ENCODE measurements around the gene PRODH2. TPM values are rescaled to one million over a fixed set of nuclear protein-coding genes. Genes with fewer than 3 reads are reported as not detected.
"Not testable (repeated sequence)": the region's sequence is repeated elsewhere in the genome, so short reads cannot be mapped to it uniquely, and the experiment has no call there.

The PRODH2 gene
- polyA plus RNA-seq, 2 of the 4 experiments (the other 2 are of a cell fraction): 0.92 to 1.0 TPM

DNA sequence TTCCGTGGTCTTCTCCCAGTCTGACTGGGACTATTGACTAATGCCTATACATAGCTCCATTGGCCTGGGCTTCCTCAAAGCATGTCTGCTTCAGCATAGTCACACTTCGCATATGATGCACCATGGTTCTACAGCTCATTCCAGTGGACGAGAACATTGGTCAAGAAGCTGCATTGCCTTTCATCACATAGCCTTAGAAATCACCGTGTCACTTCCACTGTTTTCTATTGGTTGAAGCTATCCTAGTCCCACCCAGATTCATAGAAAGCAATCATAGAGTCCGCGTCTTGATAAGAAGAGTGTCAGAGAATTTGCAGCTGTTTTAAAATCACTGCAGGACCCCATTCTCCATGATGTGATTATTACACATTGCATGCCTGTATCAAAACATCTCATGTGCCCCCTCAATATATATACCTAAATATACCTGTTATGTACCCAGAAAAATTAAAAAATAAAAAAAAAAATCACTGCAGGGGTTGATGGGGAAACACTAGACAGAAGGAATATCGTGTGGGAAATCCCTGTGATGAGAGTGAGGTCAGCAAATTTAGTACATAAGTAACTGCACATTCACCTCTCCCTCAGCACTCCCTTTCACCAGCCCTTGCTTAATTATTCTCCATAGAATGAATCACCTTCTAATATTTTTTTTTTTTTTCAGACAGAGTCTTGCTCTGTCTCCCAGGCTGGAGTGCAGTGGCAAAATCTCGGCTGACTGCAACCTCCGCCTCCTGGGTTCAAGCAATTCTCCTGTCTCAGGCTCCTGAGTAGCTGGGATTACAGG, 39.4 kb downstream of the PRODH2 start:
- CTCF ChIA-PET: interaction anchor here (0.8 to 2.3 kb wide), 8 partner anchors 9 to 109 kb away, joined by 3 to 8 read pairs (median 4); partner anchors contain the start of genes PSENEN and U2AF1L4
- ATAC-seq (peak in 1 of 2 experiments; percentile 0; a peak in 1 of 6 replicates), DNase-seq (ENCODE audit: low read depth in 1 of 2, low spot score in 1 of 2) (peak; percentile 68 to 82), FAIRE-seq (no peak)
- POLR2A ChIA-PET: interaction anchor here (0.6 to 1.6 kb wide), 6 partner anchors 12 to 216 kb away, joined by 3 to 10 read pairs (median 4); partner anchors contain the start of genes LIN37, PSENEN and U2AF1L4
- TF ChIP-seq FOSL2 (IDR thresholded peaks at IDR 0.05) (no peak), FOSL2 (CRISPR knock-in tag; IDR thresholded peaks at IDR 0.05) (peak; percentile 62), MAFK (IDR thresholded peaks at IDR 0.05; ENCODE audit: partially characterized antibody) (peak; percentile 81), TFCP2L1 (CRISPR knock-in tag; IDR thresholded peaks at IDR 0.05) (0 out of 2 replicates have a peak, but pooled peaks have one; percentile 12), HEYL (CRISPR knock-in tag; IDR thresholded peaks at IDR 0.05) (no peak), HOXB5 (CRISPR knock-in tag; IDR thresholded peaks at IDR 0.05) (no peak), GATA3 (IDR thresholded peaks at IDR 0.05; ENCODE audit: borderline replicate concordance) (no peak), NFE2L2 (conservative IDR thresholded peaks at IDR 0.05; ENCODE audit: low read length) (peak; percentile 58), EP300 (IDR thresholded peaks at IDR 0.05) (no peak), CHD4 (IDR thresholded peaks at IDR 0.05; ENCODE audit: borderline replicate concordance) (no peak), RARB (CRISPR knock-in tag; IDR thresholded peaks at IDR 0.05) (no peak)
- Histone ChIP-seq H3K4me2 (peak overlapping the region; percentile 45), H3K4me3 (no peak overlapping the region), H3K27ac (peak overlapping the region in 1 of 2 experiments; percentile 3; a peak in 2 of 6 replicates), H3K4me1 (peaks cover 31% of the 10 kb centered on the region), H3K9me3 (no peaks in the 10 kb centered on the region)
- WGBS (ENCODE audit: missing lambda C conversion rate): 59% methylated on average over 9 of the region's 9 CpGs

DNA sequence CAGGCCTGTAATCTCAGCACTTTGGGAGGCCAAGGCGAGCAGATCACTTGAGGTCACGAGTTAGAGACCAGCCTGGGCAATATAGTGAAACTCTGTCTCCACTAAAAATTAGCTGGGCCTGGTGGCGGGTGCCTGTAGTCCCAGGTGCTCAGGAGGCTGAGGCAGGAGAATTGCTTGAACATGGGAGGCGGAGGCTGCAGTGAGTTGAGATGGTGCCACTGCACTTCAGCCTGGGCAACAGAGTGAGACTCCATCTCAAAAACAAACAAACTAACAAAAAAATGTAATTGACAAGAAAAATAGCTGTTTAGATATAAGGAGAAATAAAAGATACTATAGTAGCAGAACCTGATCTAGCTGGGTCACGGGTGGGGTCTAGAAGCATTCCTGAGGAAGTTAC, 40.3 kb downstream of the PRODH2 start:
- not testable (repeated sequence) for H3K27ac ChIP-seq; FAIRE-seq; ATAC-seq; H3K4me2 ChIP-seq; H3K4me3 ChIP-seq; H3K9me3 ChIP-seq; DNase-seq (ENCODE audit: low read depth in 1 of 2, low spot score in 1 of 2)
- ChIA-PET POLR2A (interaction anchor here (0.7 to 1.6 kb wide), 4 partner anchors 15 to 70 kb away, joined by 3 to 10 read pairs (median 6); partner anchors contain the start of genes LIN37, PSENEN and U2AF1L4), CTCF (interaction anchor here (0.7 to 2.3 kb wide), 6 partner anchors 11 to 159 kb away, joined by 3 to 8 read pairs (median 4); partner anchors contain the start of genes PSENEN and U2AF1L4)
- H3K4me1 ChIP-seq: peaks cover 31% of the 10 kb centered on the region
- 93% methylated on average over 5 of the region's 5 CpGs for WGBS (ENCODE audit: missing lambda C conversion rate)

DNA sequence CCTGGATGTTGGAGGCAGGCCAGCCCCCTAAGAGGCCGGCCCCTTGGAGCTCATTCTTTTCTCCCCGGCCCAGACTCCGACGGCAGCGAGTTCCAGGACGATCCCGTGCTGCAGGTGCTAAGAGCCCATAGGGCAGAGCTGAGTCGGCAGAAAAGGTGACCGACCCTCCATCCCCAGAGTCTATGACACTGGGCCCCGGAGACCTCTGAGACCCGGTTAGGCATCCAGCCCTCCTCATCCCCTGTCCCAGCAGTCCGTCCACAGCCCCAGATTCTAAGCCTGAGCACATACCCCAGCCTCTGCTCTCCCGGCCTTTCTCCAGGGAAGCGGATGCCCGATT, 44.6 kb downstream of the PRODH2 start:
- H3K4me1 ChIP-seq: peaks cover 10% of the 10 kb centered on the region
- DNase-seq (ENCODE audit: low read depth in 1 of 2, low spot score in 1 of 2) (no peak), FAIRE-seq (no peak), ATAC-seq (peak in 1 of 2 experiments; percentile 2; a peak in 1 of 6 replicates)
- TF ChIP-seq KDM1A (IDR thresholded peaks at IDR 0.05; ENCODE audit: low read depth) (no peak), MAFK (IDR thresholded peaks at IDR 0.05; ENCODE audit: partially characterized antibody) (peak; percentile 94)
- WGBS (ENCODE audit: missing lambda C conversion rate): 93% methylated on average over 15 of the region's 15 CpGs
- ChIA-PET CTCF (interaction anchor here (1.5 to 2.2 kb wide), 5 partner anchors 23 to 212 kb away, joined by 3 to 6 read pairs (median 6); partner anchors contain the start of genes PSENEN and U2AF1L4), POLR2A (no interaction called here)
- H3K9me3 ChIP-seq: no peaks in the 10 kb centered on the region
- no peak overlapping the region for H3K27ac ChIP-seq
- H3K4me3 ChIP-seq: no peak overlapping the region
- no peak overlapping the region for H3K4me2 ChIP-seq

DNA sequence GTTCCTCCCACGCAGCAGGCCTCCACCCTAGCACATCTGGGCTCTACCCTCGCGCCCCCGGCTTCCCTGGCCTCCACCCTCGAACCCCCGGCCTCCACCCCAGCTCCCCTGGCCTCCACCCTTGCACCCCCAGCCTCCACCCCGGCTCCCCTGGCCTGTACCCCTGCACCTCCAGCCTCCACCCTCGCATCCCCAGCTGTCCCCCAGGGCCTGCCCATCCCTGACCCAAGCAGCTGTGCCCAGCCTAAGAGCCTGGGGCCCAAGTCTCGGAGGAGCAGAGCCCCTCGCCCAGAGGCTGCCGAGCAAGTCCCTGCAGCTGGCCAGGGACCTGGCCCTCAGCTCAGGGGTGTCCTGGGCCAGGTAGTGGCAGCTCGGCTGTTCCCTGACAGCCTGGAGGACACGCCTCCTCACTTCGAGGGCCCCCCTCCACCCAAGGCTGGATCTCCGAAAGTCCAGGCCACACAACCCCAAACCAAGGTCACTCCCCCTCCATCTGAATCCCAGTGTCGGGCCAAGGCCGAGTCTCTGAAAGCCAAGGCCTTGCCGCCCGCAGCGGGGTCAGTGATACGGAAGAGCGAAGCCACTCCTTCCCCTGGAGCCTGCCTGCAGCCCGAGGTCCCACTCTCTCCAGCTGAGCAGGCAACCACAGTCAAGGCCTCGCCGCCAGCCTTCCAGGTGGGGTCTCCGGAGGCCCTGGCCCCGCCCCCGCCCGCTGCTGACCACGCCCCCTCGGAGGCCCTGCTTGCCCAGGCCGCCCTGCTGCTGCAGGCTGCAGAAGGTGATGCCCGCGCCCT, 45.2 kb downstream of the PRODH2 start:
- WGBS (ENCODE audit: missing lambda C conversion rate): 89% methylated on average over 28 of the region's 34 CpGs

More for the DNA sequence above, 45.2 kb downstream of the PRODH2 start:
- Histone ChIP-seq H3K4me2 (no peak overlapping the region), H3K4me1 (peaks cover 7% of the 10 kb centered on the region; the same call in 2 of the 3 replicates), H3K4me3 (no peak overlapping the region), H3K27ac (no peak overlapping the region), H3K9me3 (no peaks in the 10 kb centered on the region)
- ChIA-PET CTCF (interaction anchor here (0.8 to 2.0 kb wide), 8 partner anchors 22 to 212 kb away, joined by 3 to 7 read pairs (median 5); partner anchors contain the start of genes PSENEN and U2AF1L4), POLR2A (no interaction called here)
- TF ChIP-seq FOSB (CRISPR knock-in tag; IDR thresholded peaks at IDR 0.05) (no peak), NFE2L2 (conservative IDR thresholded peaks at IDR 0.05; ENCODE audit: low read length) (0 out of 2 replicates have a peak, but pooled peaks have one; percentile 5)
- DNase-seq (ENCODE audit: low read depth in 1 of 2, low spot score in 1 of 2): no peak
- ATAC-seq: peak; percentile 5 to 14; a peak in 4 of 6 replicates
- FAIRE-seq: no peak

Data from A549 (cell line).